AG09319 (cell line): Measurements from ENCODE around the gene SPOCD1.

Source experiments
- DNase-seq: peaks from one replicate; pipeline ENCODE4 v3.0.0-alpha.2; 2010; ENCODE audit warnings: low read depth; ENCODE audit errors: extremely low read depth
- CTCF ChIP-seq: IDR thresholded peaks from 2 replicates; pipeline ENCODE4 v1.5.1; 2011; ENCODE audit warnings: low read depth, mild to moderate bottlenecking, inconsistent platforms, low read length, moderate library complexity

Gene SPOCD1

GRCh38 chr1:31814631-31815306, 1.1 kb downstream of the SPOCD1 start:
- TF ChIP-seq CTCF: no peak
- no peak for DNase-seq

DNA sequence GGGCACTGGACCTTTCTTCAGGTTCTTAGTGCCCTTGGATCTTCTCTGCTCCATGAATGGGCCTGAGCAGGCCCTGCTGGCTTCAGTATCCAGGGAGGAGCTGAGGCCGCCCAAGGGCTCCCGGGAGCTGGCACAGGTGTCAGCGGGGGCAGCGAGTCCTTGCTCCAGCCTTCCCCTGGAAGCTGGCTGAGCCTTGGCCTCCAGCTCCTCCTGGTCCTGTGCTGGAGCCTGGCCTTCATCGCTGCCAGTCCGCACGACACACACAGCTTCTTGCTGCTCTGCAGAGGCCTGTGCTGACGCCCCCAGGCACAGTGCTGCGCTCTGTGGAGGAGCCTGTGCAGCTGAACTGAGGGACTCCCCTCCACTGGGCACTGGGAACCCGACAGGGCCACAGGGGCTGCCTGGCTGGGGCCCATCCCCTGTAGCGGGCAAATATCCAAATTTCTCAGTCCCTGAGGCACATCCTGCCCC, 1.7 kb downstream of the SPOCD1 start:
- no peak for DNase-seq
- TF ChIP-seq CTCF: no peak

- TF ChIP-seq CTCF: no peak
- DNase-seq: no peak
These were observed 3.5 kb downstream of the SPOCD1 start for GRCh38 chr1:31812158-31812829.

GRCh38 chr1:31811605-31812004, 4.2 kb downstream of the SPOCD1 start:
- peak; percentile 29 for DNase-seq
- TF ChIP-seq CTCF: no peak

DNA sequence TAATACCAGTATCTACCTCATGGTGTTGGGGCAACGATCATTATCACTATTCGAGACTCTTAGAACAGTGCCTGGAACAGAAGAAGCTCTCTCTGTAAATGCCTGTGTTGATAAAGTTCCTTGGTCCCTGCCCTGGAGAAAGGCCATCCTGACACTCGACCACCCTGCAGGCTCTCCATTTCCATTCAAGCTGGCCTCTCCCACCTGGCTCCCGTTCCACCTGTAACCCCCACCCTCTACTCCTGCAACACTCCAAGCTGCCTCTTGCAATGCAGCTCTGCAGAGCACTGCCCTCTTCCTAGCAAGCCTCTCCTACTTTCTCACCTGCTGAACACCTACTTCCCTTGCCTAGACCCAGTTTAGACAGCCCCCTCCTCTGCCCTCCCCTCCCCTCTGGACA, 6.1 kb downstream of the SPOCD1 start:
- TF ChIP-seq CTCF: no peak
- DNase-seq: no peak

- no peak for TF ChIP-seq CTCF
- DNase-seq: no peak
These were observed 8.4 kb downstream of the SPOCD1 start for GRCh38 chr1:31807273-31808048.

- TF ChIP-seq CTCF: no peak
These were observed 10.5 kb downstream of the SPOCD1 start for GRCh38 chr1:31805318-31805717.

More at GRCh38 chr1:31805318-31805717, 10.5 kb downstream of the SPOCD1 start:
- no peak for DNase-seq
